SW 1271 (cell line): ENCODE results near the gene JMJD4.

Experiments used
- DNase-seq, 2 experiments: peaks; one replicate each; lab custom pipeline; 2025; lab: John Stamatoyannopoulos, UW

The JMJD4 gene

DNA sequence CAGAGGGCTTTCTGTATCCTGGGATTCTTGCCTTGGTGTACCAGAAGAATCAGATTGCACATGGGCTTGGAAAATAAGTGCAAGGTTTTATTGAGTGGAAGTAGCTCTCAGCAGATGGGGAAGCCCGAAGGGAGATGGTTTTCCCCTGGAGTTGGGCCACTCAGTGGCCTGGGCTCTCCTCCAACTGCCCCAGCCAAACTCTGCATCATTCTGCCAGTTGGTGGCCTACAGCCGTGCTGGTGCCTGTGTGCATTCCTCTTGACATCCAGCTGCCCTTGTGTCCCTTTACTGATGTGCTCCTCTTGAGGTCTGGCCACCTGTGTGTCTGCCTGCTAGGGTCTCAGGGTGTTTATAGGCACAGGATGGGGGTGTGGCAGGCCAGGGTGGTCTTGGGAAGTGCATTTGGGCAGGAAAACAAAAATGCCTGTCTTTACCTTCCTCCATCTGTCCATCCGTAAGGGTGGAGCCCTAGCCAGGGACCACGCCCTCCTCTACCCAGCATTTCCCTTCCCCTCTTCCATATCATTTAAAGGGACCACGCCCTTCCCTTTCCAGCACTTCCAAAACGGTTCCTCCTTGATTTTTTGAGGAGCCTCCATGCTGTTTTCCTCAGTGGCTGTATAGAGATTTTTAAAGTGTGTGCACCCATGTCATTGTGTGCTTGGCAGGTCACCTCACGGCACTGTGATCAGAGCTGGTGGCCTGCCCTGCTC, 19.1 kb upstream of the JMJD4 start:
- DNase-seq, result no peak

DNA sequence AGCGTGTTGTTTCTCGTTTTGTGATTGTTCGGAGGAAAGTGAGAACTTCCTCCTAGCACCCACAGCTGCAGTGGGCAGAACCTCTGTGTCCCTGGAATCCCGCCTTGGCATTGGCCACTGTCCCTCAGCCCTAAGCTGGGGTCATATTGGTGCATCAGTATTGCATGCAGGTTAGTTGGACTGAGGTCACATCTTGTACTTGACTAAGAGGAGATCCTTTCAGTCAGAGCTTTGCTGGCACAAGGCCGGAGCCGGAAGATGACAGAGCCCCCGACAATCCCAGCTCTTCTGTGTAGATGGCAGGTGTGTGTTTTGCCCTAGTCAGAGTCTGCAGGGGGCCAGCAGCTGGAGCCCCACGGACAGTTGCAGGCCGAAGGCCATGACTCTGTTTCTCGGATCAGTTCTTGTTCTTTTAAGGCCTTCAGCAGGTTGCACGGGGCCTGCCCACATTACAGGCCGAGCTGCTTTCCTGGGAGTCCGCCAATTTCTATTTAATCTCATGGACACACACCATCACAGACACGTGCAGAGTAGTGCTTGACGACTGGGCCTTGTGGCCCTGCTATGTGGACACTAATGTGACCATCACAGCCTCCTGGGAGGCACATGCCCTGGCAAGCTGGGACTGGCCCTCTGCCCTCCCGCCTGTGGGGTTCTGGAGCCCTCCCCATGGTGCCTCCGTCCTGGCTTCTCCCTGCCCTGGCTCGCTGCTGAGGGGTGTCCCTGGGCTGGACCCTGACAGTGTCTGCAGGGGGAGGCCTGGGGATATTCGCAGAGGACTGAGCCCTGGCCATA, 15.0 kb upstream of the JMJD4 start:
- no peak for DNase-seq

DNA sequence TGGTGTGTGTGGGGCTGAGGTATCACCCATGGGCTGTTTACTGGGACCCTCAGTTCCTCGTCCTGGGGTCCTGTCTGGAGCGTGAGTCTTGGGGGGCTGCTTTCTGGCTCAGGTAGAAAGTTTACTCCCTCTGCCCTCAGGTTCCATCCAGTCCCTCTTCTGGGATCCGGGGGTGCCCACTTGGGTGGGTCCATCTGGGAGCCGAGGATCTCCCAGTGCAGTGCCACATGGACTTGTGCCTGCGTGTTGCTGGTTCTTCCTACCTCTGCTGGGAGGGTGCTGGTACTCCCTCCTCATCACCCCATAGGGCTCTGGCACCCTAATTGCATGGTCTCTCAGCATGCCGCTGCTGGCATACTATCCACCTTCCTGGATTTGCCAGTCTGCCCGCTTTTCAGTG, 14.1 kb upstream of the JMJD4 start:
- no peak for DNase-seq

DNA sequence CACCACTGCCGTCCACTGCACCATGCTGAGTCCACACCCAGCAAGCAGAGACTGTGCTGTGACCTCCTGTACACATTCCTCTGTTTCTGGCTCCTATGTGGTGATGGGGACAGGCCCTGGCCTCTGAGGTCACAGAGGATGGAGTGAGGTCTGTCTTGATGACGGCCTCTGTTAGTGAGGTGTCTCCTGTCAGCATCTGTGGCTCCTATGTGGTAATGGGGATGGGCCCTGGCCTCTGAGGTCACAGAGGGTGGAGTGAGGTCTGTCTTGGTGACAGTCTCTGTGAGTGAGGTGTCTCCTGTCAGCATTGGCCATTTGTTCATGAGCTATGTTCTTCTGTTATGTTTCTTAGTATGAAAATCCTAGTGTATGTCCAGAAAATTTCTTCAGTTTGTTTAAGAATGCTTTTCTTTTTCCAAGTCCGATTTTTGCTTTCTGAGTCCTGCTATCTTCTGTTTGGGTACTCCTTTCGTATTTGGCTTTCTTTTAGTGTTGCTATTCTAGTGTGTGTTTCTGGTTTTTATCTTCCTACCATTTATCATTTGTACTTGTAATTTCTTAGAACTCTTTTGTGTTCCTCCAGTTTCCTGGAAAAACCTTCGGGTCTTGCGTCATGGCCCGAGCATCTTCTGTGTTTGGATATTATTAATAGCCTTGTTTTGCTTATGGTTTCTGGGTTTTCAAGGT, 13.5 kb upstream of the JMJD4 start:
- no peak for DNase-seq

- DNase-seq, result no peak
These were observed 12.9 kb upstream of the JMJD4 start for GRCh38 chr1:227747948-227748495.

DNA sequence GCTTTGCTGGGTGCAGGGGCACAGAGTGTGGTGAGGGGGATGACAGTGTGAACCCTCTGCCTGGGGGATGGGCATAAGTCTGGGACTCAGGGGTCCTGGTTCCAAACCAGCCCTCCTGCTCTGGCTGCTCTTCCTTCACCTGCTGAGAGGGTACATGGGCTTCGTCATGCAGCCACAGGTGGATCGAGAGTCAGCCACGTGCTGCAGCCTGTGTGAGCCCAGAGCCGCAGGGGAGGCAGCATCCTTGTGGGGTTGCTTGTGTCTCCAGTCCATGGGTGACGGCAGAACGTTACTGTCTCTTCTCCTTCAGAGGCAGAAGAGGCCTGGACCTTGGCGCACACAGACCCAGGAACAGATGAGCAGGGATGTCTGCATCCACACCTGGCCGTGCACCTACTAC, 12.3 kb upstream of the JMJD4 start:
- DNase-seq, result no peak

DNA sequence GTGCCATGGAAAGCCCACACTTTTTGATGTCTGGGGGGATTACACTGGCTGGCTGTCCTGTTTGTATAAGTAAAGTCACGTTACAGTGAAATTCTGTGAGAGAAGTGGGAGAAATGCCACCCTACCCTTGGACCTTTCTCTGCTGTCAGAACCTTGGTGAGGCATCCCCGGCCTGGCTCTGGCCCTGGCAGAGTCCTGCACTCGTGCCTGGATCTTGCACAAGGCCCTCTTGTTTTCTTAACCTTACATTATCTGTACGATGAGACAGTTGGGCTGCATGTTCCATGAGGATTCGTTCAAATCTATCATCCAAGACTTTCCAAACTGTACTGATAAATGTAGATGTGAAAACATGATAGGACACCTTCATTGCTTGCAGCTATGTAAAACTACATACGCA, 11.6 kb upstream of the JMJD4 start:
- DNase-seq, result no peak

DNA sequence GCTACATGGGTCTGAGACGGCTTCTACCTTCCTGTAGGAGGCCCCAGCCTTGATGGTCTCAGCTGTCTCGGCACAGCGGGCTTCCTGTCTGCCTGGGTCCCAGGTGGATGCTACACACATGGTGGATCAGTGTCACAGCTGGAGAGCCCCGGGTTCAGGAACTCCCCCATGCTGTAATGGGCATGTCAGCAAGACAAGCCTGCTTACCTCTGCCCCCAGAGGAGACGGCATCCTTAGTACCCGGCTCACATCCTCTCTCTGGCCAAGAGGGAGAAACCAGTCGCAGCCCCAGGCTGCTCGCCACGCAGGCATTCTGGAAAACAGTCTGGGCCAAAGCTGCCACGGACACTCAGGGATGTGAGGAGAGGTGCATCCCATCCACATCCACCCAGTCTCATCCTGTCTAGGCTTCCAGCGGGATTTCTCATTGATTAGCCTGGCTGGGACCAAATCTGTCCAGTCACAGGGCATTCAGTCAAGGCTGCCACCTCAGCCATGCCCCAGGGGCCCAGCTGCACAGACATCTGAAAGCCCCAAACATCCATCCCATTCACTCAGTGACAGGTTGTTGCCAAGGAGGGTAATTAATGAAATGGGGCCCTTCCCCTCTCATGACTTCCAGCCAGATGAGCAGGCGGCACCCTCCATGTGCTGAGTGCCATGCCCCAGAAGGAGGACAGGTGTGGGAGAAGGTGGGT, 10.6 kb upstream of the JMJD4 start:
- DNase-seq, result no peak

GRCh38 chr1:227744668-227745067, 9.6 kb upstream of the JMJD4 start:
- DNase-seq, result no peak

DNA sequence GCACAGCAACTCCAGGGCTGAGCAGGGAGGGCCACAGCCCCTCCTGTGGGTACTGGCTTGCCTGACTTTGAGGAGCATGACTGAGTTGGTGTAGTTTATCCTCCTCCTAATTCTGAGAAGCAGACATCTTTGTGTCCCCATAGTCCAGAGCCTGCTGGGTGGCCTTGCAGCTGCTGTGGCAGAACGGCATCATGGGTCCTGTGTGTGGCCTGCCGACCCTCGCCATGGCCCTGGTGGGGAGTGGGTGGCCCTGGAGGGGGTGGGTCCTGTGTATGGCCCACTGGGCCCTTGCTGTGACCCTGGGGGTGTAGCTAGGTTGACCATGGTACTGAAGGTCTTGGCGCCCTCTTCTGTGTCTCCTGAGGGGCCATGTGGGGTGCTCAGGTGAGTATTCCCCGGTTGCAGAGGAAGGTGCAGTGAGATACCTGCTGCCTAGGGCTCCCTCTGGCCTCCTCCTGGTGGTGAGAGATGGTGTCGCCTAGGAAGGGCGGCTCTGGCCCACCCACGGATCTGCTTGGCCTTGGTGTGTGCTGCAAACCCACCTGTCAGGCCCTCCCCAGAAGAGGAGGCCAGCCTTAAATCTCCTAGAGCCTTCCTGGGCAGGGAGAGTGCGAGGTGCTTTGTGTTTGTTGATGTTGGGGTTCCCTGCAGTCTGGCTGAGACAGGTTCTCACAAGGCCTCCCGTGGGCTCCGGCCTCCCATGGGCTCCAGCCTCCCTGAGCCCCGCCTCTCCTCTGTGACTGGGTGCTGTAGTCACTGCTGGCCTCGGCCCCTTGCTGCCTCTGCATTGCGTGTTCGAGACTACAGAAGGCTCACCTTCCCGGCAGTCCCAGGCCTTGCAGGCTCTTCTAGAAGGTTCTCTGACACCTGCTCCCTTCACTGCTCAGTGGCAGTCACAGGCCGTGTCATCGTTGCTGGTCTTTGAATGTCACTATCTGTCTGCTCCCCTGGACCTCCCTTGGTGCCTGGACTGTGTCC, 7.9 kb upstream of the JMJD4 start:
- DNase-seq, result no peak

GRCh38 chr1:227741166-227741870, 6.2 kb upstream of the JMJD4 start:
- no peak for DNase-seq

DNA sequence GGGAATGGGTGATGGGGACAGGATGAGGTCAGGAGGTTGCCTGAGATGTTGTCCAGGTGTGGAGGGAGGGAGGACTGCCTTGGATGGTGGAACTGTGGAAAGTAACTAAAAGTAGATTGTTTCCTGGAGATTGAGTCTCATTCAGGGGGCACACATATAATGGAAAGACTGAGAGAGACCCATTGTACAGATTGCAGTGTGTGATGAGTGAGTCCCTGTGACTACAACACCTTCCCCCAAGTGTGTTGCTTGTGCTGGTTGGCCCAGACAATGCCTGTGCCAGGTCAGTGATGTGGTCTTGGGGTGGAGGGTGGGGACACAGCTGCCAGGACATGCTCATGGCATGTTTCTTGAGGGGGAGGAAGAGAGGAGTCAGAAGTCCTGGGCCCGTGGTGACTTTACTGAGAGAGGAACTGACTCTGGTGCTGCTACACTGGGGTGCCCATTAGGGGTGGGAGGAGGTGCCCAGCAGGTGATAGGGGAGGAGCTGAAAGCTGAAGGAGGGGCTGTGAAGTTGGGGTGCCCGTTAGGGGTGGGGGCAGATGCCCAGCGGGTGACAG, 5.4 kb upstream of the JMJD4 start:
- DNase-seq, result no peak

GRCh38 chr1:227739636-227740035, 4.5 kb upstream of the JMJD4 start:
- DNase-seq, result no peak

DNA sequence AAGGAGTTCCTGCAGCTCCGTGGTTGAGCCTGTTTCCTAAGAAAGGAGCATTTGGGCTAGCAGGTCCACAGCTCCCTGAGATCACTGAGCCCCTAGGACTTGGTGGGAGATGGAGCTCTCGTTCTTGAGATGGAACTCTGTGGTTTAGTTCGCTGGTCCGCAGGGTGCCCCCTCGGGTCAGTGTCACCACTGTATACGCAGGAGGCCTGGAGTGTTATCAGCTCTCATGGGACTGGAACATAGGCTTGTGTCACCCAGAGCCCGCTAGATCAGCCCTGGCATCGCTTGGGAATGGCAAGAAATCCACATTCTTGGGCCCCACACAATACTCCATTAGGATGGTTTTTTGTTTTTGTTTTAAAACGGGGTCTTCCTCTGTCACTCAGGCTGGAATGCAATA, 3.7 kb upstream of the JMJD4 start:
- no peak for DNase-seq

DNA sequence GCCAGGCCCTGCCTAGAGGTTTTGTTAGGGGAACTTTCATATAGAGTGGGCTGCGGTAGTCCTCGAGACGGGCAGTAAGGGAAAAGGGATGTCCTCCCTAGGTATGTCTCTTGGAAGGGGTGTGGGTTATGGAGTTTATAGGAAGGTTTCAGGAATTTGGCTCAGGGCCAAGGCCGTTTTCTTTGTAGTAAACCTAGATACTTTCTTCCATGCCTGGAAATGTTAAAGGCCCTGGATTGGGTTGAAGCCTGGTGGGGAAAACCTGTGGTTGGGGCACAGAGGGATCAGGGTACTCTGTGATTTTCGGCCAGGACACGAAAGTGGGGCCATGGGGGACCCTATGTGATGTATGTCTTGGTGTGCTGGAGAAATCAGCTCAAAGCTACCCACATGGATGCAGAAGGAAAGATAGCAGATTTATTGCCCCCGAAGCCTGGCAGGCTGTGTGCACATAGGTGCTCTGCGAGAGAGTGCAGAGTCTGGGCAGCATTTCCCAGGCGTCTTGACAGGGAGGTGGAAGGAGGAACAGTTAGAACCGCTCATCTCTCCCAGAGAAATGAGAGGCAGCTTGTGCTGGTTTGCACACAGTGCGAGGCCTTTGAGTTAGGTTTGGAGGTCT, 1.8 kb upstream of the JMJD4 start:
- no peak for DNase-seq

GRCh38 chr1:227735539-227736285, 610 bp upstream of the JMJD4 start:
- DNase-seq, result no peak

GRCh38 chr1:227734546-227734855, 601 bp downstream of the JMJD4 start:
- DNase-seq, result no peak

- no peak for DNase-seq
These were observed 1.2 kb downstream of the JMJD4 start for GRCh38 chr1:227733751-227734545.
